COR-L47 (cell line): Measurements from ENCODE around the gene FANCE.
"Not testable (repeated sequence)": the region's sequence is repeated elsewhere in the genome, so short reads cannot be mapped to it uniquely, and the experiment has no call there.

ENCODE experiments used
- DNase-seq: peaks from one replicate; lab custom pipeline; 2025; lab: John Stamatoyannopoulos, UW

Gene FANCE

GRCh38 chr6:35497571-35498421, 45.7 kb downstream of the FANCE start:
- no peak for DNase-seq

DNA sequence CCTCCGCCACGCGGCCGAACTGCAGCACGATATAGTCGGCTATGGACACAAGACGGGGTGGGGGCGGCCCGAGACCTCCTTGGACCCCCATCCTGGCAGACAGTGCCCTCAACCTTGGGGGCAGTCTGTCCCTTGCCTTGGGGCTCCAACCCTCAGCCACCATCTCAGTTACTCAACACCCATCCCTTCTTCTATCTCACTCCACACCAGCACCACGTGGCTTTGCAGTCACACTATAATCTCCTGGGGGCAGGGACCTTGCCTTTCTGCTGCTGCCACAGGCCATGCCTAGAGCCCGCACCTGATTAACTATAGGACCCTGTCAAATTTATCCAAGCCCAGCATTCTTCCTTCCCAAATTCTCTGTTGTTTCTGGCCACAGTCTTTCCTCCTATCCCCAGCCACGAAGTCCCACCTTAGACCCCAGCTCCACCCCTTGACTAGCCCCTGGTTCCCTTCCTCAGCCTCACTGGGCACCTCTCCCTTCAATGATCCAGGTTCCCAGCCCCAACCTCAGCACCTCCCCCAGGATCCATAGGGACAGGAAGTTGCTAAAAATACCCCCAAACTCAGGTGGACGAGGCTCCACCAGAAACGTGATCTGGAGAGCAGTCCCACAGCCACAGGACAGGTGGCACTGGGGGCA, 46.4 kb downstream of the FANCE start:
- DNase-seq: no peak

- DNase-seq: no peak
These were observed 47.2 kb downstream of the FANCE start for GRCh38 chr6:35499372-35499771.

- DNase-seq: no peak
These were observed 48.6 kb downstream of the FANCE start for GRCh38 chr6:35500782-35501181.

GRCh38 chr6:35501784-35502183, 49.6 kb downstream of the FANCE start:
- DNase-seq: no peak

- DNase-seq: no peak
These were observed 51.4 kb downstream of the FANCE start for GRCh38 chr6:35503534-35503933.

- no peak for DNase-seq
These were observed 53.9 kb downstream of the FANCE start for GRCh38 chr6:35505999-35506412.

DNA sequence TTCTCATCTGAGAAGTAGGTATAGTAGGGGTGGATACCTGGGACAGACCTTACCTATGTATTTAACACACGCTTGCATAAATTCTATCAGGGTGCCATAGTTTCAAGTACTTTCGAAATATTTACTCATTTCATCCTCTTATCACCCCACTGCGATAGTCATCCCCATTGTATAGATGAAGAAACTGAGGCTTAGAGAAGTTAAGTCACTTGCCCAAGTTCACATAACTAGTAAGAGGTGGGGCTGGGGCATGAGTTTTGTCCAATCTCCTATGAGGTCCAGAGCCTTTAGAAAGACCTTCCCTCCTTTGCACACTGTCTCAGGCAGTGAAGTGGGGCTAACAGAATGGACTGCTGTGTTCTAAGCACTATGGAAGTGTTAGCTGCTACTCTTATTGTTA, 54.4 kb downstream of the FANCE start:
- no peak for DNase-seq

DNA sequence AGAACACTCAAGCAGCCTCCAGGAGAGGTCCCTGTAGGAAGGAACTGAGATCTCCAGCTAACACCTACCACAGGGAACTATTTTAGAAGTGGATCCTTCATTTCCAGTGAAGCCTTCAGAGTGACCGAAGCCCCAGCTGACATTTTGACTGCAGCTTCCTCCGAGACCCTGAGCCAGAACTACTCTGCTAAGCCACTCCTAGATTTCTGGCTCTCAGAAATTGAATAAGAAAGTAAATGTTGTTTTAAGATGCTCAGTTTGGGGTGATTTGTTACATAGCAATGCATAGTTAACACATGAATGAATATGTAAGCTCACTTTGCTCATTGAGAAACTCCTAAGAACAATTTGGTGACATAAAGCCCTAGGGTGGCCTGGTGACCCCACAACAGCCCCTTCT, 55.1 kb downstream of the FANCE start:
- DNase-seq: no peak

- DNase-seq: no peak
These were observed 55.9 kb downstream of the FANCE start for GRCh38 chr6:35508027-35508426.

DNA sequence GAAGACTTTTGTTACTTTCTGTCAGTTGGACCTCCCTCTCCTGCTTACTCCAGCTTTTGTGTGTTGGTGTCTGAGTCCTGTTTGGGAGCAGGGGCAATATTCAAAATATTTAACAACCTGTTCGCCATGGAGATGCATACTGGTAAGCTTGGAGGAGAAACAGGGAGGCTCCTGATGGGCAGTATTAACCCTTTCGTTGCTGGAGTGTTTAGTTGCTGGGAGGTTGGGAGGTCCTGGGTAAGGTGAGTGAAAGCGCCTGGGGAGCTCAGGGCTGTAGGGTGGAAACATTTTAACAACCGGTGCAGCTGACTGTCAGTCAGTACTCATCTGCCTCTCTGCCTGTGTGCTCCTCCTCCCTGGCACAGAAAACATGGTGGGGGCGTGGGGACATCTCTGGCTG, 56.4 kb downstream of the FANCE start:
- no peak for DNase-seq

- no peak for DNase-seq
These were observed 58.9 kb downstream of the FANCE start for GRCh38 chr6:35510916-35511561.

DNA sequence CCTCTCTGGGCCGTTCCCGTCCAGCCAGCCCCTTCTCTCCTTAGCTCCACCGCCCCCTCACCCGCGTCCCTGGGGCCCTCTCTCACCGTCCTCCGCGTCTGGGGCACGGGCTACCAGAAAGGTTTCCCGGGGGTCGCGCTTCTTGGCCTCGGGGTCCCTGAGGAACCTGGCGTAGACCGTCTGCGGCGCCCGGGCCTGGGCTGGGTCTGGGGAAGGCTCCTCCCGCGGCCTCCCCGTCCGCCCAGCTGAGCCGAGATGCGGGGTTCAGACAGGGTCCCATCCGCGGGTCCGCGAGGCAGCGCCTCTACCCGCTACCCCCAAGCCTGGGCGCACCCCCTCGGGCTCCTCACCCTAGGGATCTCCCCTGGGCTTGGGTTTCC, 59.4 kb downstream of the FANCE start:
- DNase-seq: no peak

DNA sequence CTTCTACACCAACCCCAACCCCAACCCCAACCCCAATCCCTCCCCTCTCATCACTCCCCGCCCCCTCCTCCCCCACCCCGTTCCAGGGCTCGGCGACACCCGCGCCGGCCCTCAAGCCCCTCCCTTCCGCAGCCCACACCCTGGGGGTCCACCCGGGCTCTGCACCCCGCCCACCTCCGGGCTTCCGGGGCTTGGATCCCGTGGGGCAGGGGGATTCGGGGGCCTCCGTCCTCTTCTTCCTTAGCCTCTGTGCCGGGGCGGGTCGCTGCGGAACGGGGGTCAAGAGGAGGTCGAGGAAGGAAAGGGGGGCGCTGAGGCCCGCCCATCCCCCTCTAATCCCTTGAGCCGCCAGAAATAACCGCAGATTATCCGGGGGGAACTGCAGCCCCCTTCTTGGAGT, 59.9 kb downstream of the FANCE start:
- no peak for DNase-seq

GRCh38 chr6:35512740-35513139, 60.6 kb downstream of the FANCE start, which contains the start of gene TULP1:
TULP1 (minus strand) TSS chr6:35512896; CDS start chr6:35512858, 38 bp downstream.
- DNase-seq: no peak

- no peak for DNase-seq
These were observed 62.4 kb downstream of the FANCE start for GRCh38 chr6:35514587-35514986.

DNA sequence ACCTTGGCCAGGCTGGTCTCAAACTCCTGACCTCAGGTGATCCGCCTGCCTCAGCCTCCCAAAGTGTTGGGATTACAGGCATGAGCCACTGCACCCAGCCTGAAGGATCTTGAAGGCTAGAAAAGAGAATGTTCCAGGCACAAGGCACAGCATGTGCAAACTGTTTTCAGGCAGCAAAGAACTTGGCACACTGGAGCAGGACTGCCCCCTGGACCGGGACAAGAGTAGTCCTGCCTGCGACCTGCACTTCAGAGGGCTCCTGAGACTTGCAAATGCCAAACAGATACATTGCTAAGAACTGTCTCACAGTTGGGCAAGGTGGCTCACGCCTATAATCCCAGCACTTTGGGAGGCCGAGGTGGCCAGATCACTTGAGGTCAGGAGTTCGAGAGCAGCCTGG, 63.8 kb downstream of the FANCE start:
- DNase-seq: not testable (repeated sequence)
